ENCODE results near the gene THAP7. TPM values are rescaled to one million over a fixed set of nuclear protein-coding genes. Genes with fewer than 3 reads are reported as not detected.

Gene THAP7
- total and polyA plus RNA-seq, 2 experiments from 2014 or later: 21.8 to 25.9 TPM

DNA sequence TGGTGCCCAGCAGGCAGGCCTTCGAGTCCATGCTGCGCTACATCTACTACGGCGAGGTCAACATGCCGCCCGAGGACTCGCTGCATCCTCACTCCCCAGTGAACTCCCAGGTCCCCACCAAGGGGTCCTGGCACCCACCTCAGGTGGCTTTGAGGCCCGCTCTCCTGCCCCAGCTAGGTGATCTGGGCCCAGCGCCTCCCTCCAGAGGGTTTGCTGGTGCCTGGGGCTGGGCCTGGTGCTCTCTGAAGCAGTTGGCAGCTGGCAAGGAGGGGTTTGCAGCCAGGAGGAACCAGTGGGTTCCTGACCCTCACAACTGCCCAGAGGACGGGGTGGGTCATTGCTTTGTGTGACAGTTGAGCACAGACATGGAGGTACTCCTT, 5.9 kb downstream of the THAP7 start (continued):
- TF ChIP-seq, protein P1, sequence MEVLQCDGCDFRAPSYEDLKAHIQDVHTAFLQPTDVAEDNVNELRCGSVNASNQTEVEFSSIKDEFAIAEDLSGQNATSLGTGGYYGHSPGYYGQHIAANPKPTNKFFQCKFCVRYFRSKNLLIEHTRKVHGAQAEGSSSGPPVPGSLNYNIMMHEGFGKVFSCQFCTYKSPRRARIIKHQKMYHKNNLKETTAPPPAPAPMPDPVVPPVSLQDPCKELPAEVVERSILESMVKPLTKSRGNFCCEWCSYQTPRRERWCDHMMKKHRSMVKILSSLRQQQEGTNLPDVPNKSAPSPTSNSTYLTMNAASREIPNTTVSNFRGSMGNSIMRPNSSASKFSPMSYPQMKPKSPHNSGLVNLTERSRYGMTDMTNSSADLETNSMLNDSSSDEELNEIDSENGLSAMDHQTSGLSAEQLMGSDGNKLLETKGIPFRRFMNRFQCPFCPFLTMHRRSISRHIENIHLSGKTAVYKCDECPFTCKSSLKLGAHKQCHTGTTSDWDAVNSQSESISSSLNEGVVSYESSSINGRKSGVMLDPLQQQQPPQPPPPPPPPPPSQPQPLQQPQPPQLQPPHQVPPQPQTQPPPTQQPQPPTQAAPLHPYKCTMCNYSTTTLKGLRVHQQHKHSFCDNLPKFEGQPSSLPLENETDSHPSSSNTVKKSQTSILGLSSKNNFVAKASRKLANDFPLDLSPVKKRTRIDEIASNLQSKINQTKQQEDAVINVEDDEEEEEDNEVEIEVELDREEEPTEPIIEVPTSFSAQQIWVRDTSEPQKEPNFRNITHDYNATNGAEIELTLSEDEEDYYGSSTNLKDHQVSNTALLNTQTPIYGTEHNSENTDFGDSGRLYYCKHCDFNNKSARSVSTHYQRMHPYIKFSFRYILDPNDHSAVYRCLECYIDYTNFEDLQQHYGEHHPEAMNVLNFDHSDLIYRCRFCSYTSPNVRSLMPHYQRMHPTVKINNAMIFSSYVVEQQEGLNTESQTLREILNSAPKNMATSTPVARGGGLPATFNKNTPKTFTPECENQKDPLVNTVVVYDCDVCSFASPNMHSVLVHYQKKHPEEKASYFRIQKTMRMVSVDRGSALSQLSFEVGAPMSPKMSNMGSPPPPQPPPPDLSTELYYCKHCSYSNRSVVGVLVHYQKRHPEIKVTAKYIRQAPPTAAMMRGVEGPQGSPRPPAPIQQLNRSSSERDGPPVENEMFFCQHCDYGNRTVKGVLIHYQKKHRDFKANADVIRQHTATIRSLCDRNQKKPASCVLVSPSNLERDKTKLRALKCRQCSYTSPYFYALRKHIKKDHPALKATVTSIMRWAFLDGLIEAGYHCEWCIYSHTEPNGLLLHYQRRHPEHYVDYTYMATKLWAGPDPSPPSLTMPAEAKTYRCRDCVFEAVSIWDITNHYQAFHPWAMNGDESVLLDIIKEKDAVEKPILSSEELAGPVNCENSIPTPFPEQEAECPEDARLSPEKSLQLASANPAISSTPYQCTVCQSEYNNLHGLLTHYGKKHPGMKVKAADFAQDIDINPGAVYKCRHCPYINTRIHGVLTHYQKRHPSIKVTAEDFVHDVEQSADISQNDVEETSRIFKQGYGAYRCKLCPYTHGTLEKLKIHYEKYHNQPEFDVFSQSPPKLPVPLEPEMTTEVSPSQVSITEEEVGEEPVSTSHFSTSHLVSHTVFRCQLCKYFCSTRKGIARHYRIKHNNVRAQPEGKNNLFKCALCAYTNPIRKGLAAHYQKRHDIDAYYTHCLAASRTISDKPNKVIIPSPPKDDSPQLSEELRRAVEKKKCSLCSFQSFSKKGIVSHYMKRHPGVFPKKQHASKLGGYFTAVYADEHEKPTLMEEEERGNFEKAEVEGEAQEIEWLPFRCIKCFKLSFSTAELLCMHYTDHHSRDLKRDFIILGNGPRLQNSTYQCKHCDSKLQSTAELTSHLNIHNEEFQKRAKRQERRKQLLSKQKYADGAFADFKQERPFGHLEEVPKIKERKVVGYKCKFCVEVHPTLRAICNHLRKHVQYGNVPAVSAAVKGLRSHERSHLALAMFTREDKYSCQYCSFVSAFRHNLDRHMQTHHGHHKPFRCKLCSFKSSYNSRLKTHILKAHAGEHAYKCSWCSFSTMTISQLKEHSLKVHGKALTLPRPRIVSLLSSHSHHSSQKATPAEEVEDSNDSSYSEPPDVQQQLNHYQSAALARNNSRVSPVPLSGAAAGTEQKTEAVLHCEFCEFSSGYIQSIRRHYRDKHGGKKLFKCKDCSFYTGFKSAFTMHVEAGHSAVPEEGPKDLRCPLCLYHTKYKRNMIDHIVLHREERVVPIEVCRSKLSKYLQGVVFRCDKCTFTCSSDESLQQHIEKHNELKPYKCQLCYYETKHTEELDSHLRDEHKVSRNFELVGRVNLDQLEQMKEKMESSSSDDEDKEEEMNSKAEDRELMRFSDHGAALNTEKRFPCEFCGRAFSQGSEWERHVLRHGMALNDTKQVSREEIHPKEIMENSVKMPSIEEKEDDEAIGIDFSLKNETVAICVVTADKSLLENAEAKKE (CRISPR knock-in tag; IDR thresholded peaks at IDR 0.05): no peak
- TF ChIP-seq EZH2phosphoT487 (IDR thresholded peaks at IDR 0.05; ENCODE audit: unreplicated experiment): no peak
- TF ChIP-seq, protein P2, sequence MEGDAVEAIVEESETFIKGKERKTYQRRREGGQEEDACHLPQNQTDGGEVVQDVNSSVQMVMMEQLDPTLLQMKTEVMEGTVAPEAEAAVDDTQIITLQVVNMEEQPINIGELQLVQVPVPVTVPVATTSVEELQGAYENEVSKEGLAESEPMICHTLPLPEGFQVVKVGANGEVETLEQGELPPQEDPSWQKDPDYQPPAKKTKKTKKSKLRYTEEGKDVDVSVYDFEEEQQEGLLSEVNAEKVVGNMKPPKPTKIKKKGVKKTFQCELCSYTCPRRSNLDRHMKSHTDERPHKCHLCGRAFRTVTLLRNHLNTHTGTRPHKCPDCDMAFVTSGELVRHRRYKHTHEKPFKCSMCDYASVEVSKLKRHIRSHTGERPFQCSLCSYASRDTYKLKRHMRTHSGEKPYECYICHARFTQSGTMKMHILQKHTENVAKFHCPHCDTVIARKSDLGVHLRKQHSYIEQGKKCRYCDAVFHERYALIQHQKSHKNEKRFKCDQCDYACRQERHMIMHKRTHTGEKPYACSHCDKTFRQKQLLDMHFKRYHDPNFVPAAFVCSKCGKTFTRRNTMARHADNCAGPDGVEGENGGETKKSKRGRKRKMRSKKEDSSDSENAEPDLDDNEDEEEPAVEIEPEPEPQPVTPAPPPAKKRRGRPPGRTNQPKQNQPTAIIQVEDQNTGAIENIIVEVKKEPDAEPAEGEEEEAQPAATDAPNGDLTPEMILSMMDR (conservative IDR thresholded peaks at IDR 0.05; ENCODE audit: low read depth in 2 of 2): no peak
- TF ChIP-seq STAT1 (IDR thresholded peaks at IDR 0.05; ENCODE audit: unreplicated experiment): no peak
- TF ChIP-seq, protein P3, sequence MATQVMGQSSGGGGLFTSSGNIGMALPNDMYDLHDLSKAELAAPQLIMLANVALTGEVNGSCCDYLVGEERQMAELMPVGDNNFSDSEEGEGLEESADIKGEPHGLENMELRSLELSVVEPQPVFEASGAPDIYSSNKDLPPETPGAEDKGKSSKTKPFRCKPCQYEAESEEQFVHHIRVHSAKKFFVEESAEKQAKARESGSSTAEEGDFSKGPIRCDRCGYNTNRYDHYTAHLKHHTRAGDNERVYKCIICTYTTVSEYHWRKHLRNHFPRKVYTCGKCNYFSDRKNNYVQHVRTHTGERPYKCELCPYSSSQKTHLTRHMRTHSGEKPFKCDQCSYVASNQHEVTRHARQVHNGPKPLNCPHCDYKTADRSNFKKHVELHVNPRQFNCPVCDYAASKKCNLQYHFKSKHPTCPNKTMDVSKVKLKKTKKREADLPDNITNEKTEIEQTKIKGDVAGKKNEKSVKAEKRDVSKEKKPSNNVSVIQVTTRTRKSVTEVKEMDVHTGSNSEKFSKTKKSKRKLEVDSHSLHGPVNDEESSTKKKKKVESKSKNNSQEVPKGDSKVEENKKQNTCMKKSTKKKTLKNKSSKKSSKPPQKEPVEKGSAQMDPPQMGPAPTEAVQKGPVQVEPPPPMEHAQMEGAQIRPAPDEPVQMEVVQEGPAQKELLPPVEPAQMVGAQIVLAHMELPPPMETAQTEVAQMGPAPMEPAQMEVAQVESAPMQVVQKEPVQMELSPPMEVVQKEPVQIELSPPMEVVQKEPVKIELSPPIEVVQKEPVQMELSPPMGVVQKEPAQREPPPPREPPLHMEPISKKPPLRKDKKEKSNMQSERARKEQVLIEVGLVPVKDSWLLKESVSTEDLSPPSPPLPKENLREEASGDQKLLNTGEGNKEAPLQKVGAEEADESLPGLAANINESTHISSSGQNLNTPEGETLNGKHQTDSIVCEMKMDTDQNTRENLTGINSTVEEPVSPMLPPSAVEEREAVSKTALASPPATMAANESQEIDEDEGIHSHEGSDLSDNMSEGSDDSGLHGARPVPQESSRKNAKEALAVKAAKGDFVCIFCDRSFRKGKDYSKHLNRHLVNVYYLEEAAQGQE (IDR thresholded peaks at IDR 0.05; ENCODE audit: unreplicated experiment): no peak
- TF ChIP-seq EZH2 (IDR thresholded peaks at IDR 0.05; ENCODE audit: low read depth, unreplicated experiment): no peak
- TF ChIP-seq ZNF114 (CRISPR knock-in tag; IDR thresholded peaks at IDR 0.05): no peak
- no peak for TF ChIP-seq CREB1 (CRISPR knock-in tag; IDR thresholded peaks at IDR 0.05; ENCODE audit: low read depth)
- TF ChIP-seq JUNB (IDR thresholded peaks at IDR 0.05; ENCODE audit: unreplicated experiment): no peak
- TF ChIP-seq NANOG (IDR thresholded peaks at IDR 0.05; ENCODE audit: borderline replicate concordance): no peak
